Measurements from ENCODE around the gene UBE2QL1. TPM values are rescaled to one million over a fixed set of nuclear protein-coding genes. Genes with fewer than 3 reads are reported as not detected.

UBE2QL1 gene
- total RNA-seq, 2 experiments from 2014 or later: not detected

- no peaks in the 10 kb centered on the region for H3K36me3 Mint-ChIP-seq (ENCODE audit: low read depth)
- no peak for DNase-seq
- no peak overlapping the region for H3K4me3 Mint-ChIP-seq
- H3K27me3 Mint-ChIP-seq (ENCODE audit: low read depth): peaks cover 8% of the 10 kb centered on the region
- intact Hi-C loops (cut with micrococcal nuclease): no loop called here
- CTCF ChIA-PET: no interaction called here
- no peaks in the 10 kb centered on the region for H3K9me3 Mint-ChIP-seq
- peaks cover 2% of the 10 kb centered on the region for H3K4me1 Mint-ChIP-seq (ENCODE audit: low read depth)
- no peak overlapping the region for H3K27ac Mint-ChIP-seq
Observed at GRCh38 chr5:6461793-6462650, 13.4 kb downstream of the UBE2QL1 start.

DNA sequence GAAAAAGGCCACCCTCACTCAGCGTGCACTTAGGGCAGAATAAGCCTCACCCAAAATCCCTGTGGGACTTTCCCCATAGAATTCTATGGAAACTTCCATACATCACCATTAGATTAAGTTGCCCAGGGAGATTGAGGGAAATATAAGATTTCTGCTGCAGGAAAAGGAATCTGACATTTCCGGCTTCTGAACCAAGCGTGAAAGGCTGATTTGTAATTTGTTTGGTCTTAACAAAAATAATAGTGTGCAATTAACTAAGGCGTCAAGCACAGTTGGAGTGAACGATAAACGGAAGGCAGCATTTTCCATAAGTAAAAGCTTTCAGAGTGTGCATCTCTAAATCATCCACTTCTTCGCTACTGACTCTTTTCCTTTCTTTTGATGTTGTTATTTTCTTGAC lies 14.0 kb downstream of the UBE2QL1 start:
- Mint-ChIP-seq H3K4me3 (no peak overlapping the region), H3K27me3 (ENCODE audit: low read depth) (peaks cover 2% of the 10 kb centered on the region), H3K27ac (no peak overlapping the region), H3K9me3 (no peaks in the 10 kb centered on the region), H3K36me3 (ENCODE audit: low read depth) (no peaks in the 10 kb centered on the region), H3K4me1 (ENCODE audit: low read depth) (peaks cover 2% of the 10 kb centered on the region)
- no peak for DNase-seq
- intact Hi-C loops (cut with micrococcal nuclease): no loop called here
- CTCF ChIA-PET: no interaction called here

- Mint-ChIP-seq H3K9me3 (no peaks in the 10 kb centered on the region), H3K4me1 (ENCODE audit: low read depth) (peaks cover 2% of the 10 kb centered on the region), H3K4me3 (no peak overlapping the region), H3K27ac (no peak overlapping the region), H3K27me3 (ENCODE audit: low read depth) (peaks cover 4% of the 10 kb centered on the region), H3K36me3 (ENCODE audit: low read depth) (no peaks in the 10 kb centered on the region)
- intact Hi-C loops (cut with micrococcal nuclease): no loop called here
- no peak for DNase-seq
- CTCF ChIA-PET: no interaction called here
Observed at GRCh38 chr5:6464441-6464840, 15.8 kb downstream of the UBE2QL1 start.

DNA sequence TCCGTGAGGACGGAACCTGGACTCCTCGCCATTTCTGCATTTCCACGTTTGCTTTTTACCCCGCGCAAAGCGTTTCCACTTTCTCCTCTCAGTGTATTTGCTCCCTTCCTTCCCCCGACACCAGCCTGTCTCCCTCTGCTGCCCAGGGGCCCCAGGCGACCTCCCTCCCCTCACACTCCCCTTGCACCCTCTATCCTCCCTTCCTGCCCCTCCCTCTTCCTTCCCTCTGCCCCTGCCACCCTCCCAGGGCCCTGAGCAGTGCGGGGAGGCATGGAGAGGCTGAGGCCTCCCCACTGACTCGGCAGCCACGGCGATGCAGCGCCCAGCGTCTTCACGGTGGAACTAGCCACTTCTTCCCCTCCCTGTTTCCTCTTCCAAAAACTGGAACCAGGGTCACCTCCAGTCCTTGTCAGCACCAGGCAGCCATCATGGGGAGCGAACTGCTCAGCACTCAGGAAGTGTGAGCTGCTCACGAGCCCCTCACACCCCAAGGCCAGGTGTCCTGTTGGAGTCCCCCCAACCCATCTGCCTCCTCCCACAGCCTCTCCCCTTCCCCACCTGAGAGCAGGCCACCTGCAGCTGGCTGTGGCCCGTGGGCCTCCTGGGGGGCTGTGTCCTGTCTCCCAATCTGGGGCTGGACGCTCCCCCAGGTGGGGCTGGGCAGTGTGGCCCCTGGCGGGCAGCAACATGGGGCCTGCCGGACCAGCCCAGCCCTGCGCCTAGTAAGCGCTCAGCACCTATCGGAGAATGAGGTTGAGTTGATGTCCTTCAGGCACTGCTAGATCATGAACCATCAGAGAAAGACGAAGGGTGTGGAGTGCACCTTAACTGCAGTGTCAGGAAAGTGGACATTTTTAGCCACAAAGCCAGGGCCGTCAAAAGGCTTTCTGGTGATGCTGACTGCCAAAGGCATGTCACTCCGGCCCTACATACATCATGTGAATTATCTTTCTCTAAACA lies 17.5 kb downstream of the UBE2QL1 start:
- intact Hi-C loops (cut with micrococcal nuclease): no loop called here
- no peaks in the 10 kb centered on the region for H3K9me3 Mint-ChIP-seq
- H3K36me3 Mint-ChIP-seq (ENCODE audit: low read depth): no peaks in the 10 kb centered on the region
- H3K4me3 Mint-ChIP-seq: no peak overlapping the region
- no peak overlapping the region for H3K27ac Mint-ChIP-seq
- CTCF ChIA-PET: no interaction called here
- peaks cover 8% of the 10 kb centered on the region for H3K27me3 Mint-ChIP-seq (ENCODE audit: low read depth)
- DNase-seq: no peak
- peaks cover 2% of the 10 kb centered on the region for H3K4me1 Mint-ChIP-seq (ENCODE audit: low read depth)

- DNase-seq: no peak
- CTCF ChIA-PET: no interaction called here
- Mint-ChIP-seq H3K27ac (no peak overlapping the region), H3K4me3 (no peak overlapping the region), H3K9me3 (peaks cover 4% of the 10 kb centered on the region), H3K4me1 (ENCODE audit: low read depth) (peaks cover 2% of the 10 kb centered on the region), H3K27me3 (ENCODE audit: low read depth) (peaks cover 8% of the 10 kb centered on the region), H3K36me3 (ENCODE audit: low read depth) (no peaks in the 10 kb centered on the region)
- intact Hi-C loops (cut with micrococcal nuclease): no loop called here
Observed at GRCh38 chr5:6466975-6467567, 18.4 kb downstream of the UBE2QL1 start.

- peaks cover 11% of the 10 kb centered on the region for H3K27me3 Mint-ChIP-seq (ENCODE audit: low read depth)
- CTCF ChIA-PET: no interaction called here
- peaks cover 4% of the 10 kb centered on the region for H3K9me3 Mint-ChIP-seq
- H3K27ac Mint-ChIP-seq: no peak overlapping the region
- no peak overlapping the region for H3K4me3 Mint-ChIP-seq
- no peaks in the 10 kb centered on the region for H3K36me3 Mint-ChIP-seq (ENCODE audit: low read depth)
- H3K4me1 Mint-ChIP-seq (ENCODE audit: low read depth): peaks cover 2% of the 10 kb centered on the region
- DNase-seq: no peak
- intact Hi-C loops (cut with micrococcal nuclease): no loop called here
Observed at GRCh38 chr5:6467591-6467990, 18.9 kb downstream of the UBE2QL1 start.

GRCh38 chr5:6468104-6468503 lies 19.4 kb downstream of the UBE2QL1 start:
- Mint-ChIP-seq H3K36me3 (ENCODE audit: low read depth) (no peaks in the 10 kb centered on the region), H3K4me3 (no peak overlapping the region), H3K4me1 (ENCODE audit: low read depth) (peaks cover 2% of the 10 kb centered on the region), H3K27me3 (ENCODE audit: low read depth) (peaks cover 16% of the 10 kb centered on the region), H3K9me3 (peaks cover 4% of the 10 kb centered on the region), H3K27ac (no peak overlapping the region)
- no peak for DNase-seq
- CTCF ChIA-PET: no interaction called here
- intact Hi-C loops (cut with micrococcal nuclease): no loop called here

DNA sequence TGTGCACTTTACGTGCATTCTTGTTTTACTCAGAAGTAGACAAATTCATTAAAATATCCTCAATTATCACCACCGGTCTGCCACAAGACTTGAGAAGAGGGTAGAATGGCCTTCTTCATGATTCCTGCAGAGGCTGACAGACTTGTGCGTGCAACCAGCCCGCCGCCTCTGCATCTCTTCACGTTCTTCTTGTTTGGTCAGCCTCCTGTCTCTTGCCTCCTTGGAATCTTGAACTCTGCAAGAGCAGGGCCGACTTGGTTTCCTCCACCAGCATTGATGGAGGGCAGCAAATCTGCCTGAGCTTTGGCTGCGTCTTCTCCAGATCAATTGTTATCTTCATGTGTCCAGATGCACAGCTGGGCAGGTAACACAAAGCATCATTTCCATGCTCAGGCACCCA lies 20.2 kb downstream of the UBE2QL1 start:
- H3K4me1 Mint-ChIP-seq (ENCODE audit: low read depth): peaks cover 2% of the 10 kb centered on the region
- H3K4me3 Mint-ChIP-seq: no peak overlapping the region
- H3K36me3 Mint-ChIP-seq (ENCODE audit: low read depth): no peaks in the 10 kb centered on the region
- H3K27me3 Mint-ChIP-seq (ENCODE audit: low read depth): peaks cover 16% of the 10 kb centered on the region
- H3K9me3 Mint-ChIP-seq: peaks cover 4% of the 10 kb centered on the region
- no peak overlapping the region for H3K27ac Mint-ChIP-seq
- DNase-seq: no peak
- CTCF ChIA-PET: no interaction called here
- intact Hi-C loops (cut with micrococcal nuclease): no loop called here

- peaks cover 16% of the 10 kb centered on the region for H3K27me3 Mint-ChIP-seq (ENCODE audit: low read depth)
- H3K4me3 Mint-ChIP-seq: no peak overlapping the region
- intact Hi-C loops (cut with micrococcal nuclease): no loop called here
- H3K4me1 Mint-ChIP-seq (ENCODE audit: low read depth): peaks cover 2% of the 10 kb centered on the region
- H3K36me3 Mint-ChIP-seq (ENCODE audit: low read depth): no peaks in the 10 kb centered on the region
- no peak overlapping the region for H3K27ac Mint-ChIP-seq
- CTCF ChIA-PET: no interaction called here
- H3K9me3 Mint-ChIP-seq: peaks cover 4% of the 10 kb centered on the region
- DNase-seq: no peak
Observed at GRCh38 chr5:6469836-6470235, 21.2 kb downstream of the UBE2QL1 start.

DNA sequence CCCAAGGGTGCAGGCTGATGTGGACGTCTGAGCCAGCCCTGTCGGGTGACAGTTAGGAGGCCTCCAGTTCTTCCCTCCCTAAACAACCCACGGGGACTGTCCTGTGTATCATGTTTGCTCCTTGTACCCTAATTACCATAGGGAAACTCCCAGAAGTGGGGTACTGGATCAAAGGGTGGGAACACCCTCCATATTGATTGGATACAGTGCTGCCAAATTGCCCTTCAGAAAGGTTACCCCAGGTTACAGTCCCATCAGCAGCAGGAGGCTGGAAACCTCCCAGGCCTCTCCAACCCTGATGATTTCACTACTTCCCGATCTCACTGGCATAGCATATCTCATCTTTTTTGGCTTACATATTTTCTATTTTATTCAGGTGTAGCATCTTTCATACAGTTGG lies 22.0 kb downstream of the UBE2QL1 start:
- Mint-ChIP-seq H3K27me3 (ENCODE audit: low read depth) (peaks cover 16% of the 10 kb centered on the region), H3K4me1 (ENCODE audit: low read depth) (peaks cover 2% of the 10 kb centered on the region), H3K36me3 (ENCODE audit: low read depth) (no peaks in the 10 kb centered on the region), H3K4me3 (no peak overlapping the region), H3K27ac (no peak overlapping the region), H3K9me3 (peaks cover 4% of the 10 kb centered on the region)
- DNase-seq: no peak
- CTCF ChIA-PET: no interaction called here
- intact Hi-C loops (cut with micrococcal nuclease): no loop called here

DNA sequence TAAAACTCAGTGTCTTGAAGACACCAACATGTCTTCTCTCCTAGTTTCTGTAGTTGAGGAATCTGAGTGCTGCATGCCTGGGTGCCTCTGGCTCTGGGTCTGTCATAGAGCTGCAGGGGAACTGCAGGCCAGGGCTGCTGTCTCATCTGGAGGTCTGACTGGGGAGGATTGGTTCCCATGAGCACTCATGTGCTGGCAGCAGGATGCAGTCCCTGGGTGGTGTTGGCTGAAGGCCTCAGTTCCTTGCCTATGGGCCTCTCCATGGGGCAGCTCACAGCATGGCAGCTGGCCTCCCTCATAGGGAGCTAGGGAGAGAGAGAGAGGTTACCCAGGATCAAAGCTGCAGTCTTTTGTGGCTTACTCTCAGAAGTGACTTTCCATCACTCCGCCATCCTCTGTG lies 22.6 kb downstream of the UBE2QL1 start:
- Mint-ChIP-seq H3K9me3 (peaks cover 4% of the 10 kb centered on the region), H3K27me3 (ENCODE audit: low read depth) (peaks cover 16% of the 10 kb centered on the region), H3K36me3 (ENCODE audit: low read depth) (no peaks in the 10 kb centered on the region), H3K4me1 (ENCODE audit: low read depth) (no peaks in the 10 kb centered on the region), H3K4me3 (no peak overlapping the region), H3K27ac (no peak overlapping the region)
- CTCF ChIA-PET: no interaction called here
- DNase-seq: no peak
- intact Hi-C loops (cut with micrococcal nuclease): no loop called here

GRCh38 chr5:6472792-6473191 lies 24.1 kb downstream of the UBE2QL1 start:
- Mint-ChIP-seq H3K27ac (no peak overlapping the region), H3K4me3 (no peak overlapping the region), H3K27me3 (ENCODE audit: low read depth) (peaks cover 18% of the 10 kb centered on the region), H3K4me1 (ENCODE audit: low read depth) (no peaks in the 10 kb centered on the region), H3K9me3 (peaks cover 4% of the 10 kb centered on the region), H3K36me3 (ENCODE audit: low read depth) (no peaks in the 10 kb centered on the region)
- DNase-seq: no peak
- CTCF ChIA-PET: no interaction called here
- intact Hi-C loops (cut with micrococcal nuclease): no loop called here

All from activated naive CD4-positive, alpha-beta T cell treated with anti-CD3 and anti-CD28 coated beads for 36 hours (primary cell).